HEK293 (cell line): ENCODE results near the gene SNRPF.

ENCODE experiments used
- CTCF ChIA-PET: fragments of 350-600 bp; formaldehyde crosslinking; extraction: SDS; loops from one replicate; lab custom pipeline; 2021; ENCODE audit warnings: antibody characterized with exemption; lab: Yijun Ruan, JAX
- POLR2A ChIA-PET: fragments of 300-600 bp; formaldehyde crosslinking; extraction: SDS; loops from one replicate; lab custom pipeline; 2020; ENCODE audit warnings: antibody characterized with exemption, inconsistent platforms; lab: Yijun Ruan, JAX
- H3K27ac ChIP-seq: fragments of 200-500 bp; sonication (Bioruptor generic); 2 replicates; pipeline ENCODE4 v1.5.1; 2014; ENCODE audit warnings: low read depth, low read length, control low read depth, inconsistent platforms; ENCODE audit errors: extremely low read depth
- H3K36me3 ChIP-seq, 2 experiments: fragments of 200-500 bp in 1 of 2; sonication (Bioruptor generic) in 1 of 2; 1 replicate in 1 of 2; 2 replicates in 1 of 2; pipeline ENCODE4 v1.5.1; 2014 to 2017; ENCODE audit warnings: inconsistent platforms in 2 of 2, low read length in 2 of 2; ENCODE audit not compliant: control insufficient read depth in 2 of 2, insufficient read depth in 1 of 2
- H3K4me1 ChIP-seq: fragments of 200-500 bp; sonication (Bioruptor generic); 2 replicates; pipeline ENCODE4 v1.5.1; 2014; ENCODE audit warnings: mild to moderate bottlenecking, low read length, inconsistent platforms; ENCODE audit not compliant: control insufficient read depth, insufficient read depth
- H3K4me3 ChIP-seq: 2 replicates; pipeline ENCODE4 v1.5.1; 2011; ENCODE audit warnings: low read depth, mild to moderate bottlenecking, control low read depth, low read length, moderate library complexity
- H3K9me3 ChIP-seq: fragments of 200-500 bp; sonication (Bioruptor generic); 2 replicates; pipeline ENCODE4 v1.5.1; 2014; ENCODE audit warnings: low read depth, low read length, inconsistent platforms; ENCODE audit not compliant: control insufficient read depth, insufficient read depth
- EGR2 ChIP-seq: fragments of 450-650 bp; formaldehyde crosslinking; IDR thresholded peaks from 2 replicates; pipeline ENCODE4 v1.5.1; 2016; ENCODE audit warnings: low read depth, missing biosample characterization, missing genetic modification characterization
- ELK4 ChIP-seq: IDR thresholded peaks from 2 replicates; pipeline ENCODE4 v1.6.1; 2011; ENCODE audit warnings: mild to moderate bottlenecking, low read depth, low read length, borderline replicate concordance
- FEZF1 ChIP-seq: fragments of 450-650 bp; formaldehyde crosslinking; IDR thresholded peaks from 2 replicates; pipeline ENCODE4 v1.5.1; 2016; ENCODE audit warnings: missing biosample characterization, missing genetic modification characterization
- GFI1B ChIP-seq: fragments of 450-650 bp; formaldehyde crosslinking; IDR thresholded peaks from 2 replicates; pipeline ENCODE4 v1.5.1; 2016; ENCODE audit warnings: missing biosample characterization, missing genetic modification characterization
- KLF1 ChIP-seq: fragments of 450-650 bp; formaldehyde crosslinking; IDR thresholded peaks from 2 replicates; pipeline ENCODE4 v1.5.1; 2016; ENCODE audit warnings: missing biosample characterization, missing genetic modification characterization
- KLF8 ChIP-seq: fragments of 450-650 bp; formaldehyde crosslinking; IDR thresholded peaks from 2 replicates; pipeline ENCODE4 v1.5.1; 2016; ENCODE audit warnings: missing biosample characterization, missing genetic modification characterization
- RBAK ChIP-seq: fragments of 450-650 bp; formaldehyde crosslinking; IDR thresholded peaks from 2 replicates; pipeline ENCODE4 v1.5.1; 2016; ENCODE audit warnings: missing biosample characterization, missing genetic modification characterization
- REPIN1 ChIP-seq: fragments of 450-650 bp; formaldehyde crosslinking; IDR thresholded peaks from 2 replicates; pipeline ENCODE4 v1.5.1; 2017; ENCODE audit warnings: missing biosample characterization, missing genetic modification characterization, low read depth
- SCRT2 ChIP-seq: fragments of 450-650 bp; formaldehyde crosslinking; IDR thresholded peaks from 2 replicates; pipeline ENCODE4 v1.5.1; 2016; ENCODE audit warnings: missing biosample characterization, missing genetic modification characterization
- ZBTB11 ChIP-seq: fragments of 450-650 bp; formaldehyde crosslinking; conservative IDR thresholded peaks from 2 replicates; pipeline ENCODE4 v1.5.1; 2016; ENCODE audit warnings: low read depth, missing biosample characterization, missing genetic modification characterization
- ZBTB20 ChIP-seq: fragments of 450-650 bp; formaldehyde crosslinking; IDR thresholded peaks from 2 replicates; pipeline ENCODE4 v1.5.1; 2016; ENCODE audit warnings: missing biosample characterization, missing genetic modification characterization
- ZFHX2 ChIP-seq: fragments of 450-650 bp; formaldehyde crosslinking; conservative IDR thresholded peaks from 2 replicates; pipeline ENCODE4 v1.5.1; 2016; ENCODE audit warnings: missing biosample characterization, missing genetic modification characterization
- ZIC2 ChIP-seq: fragments of 450-650 bp; formaldehyde crosslinking; IDR thresholded peaks from 2 replicates; pipeline ENCODE4 v1.5.1; 2016; ENCODE audit warnings: missing biosample characterization, missing genetic modification characterization
- ZNF148 ChIP-seq: fragments of 450-650 bp; formaldehyde crosslinking; IDR thresholded peaks from 2 replicates; pipeline ENCODE4 v1.5.0; 2017; ENCODE audit warnings: missing biosample characterization, missing genetic modification characterization, borderline replicate concordance
- ZNF155 ChIP-seq: fragments of 450-650 bp; formaldehyde crosslinking; IDR thresholded peaks from 2 replicates; pipeline ENCODE4 v1.5.1; 2016; ENCODE audit warnings: missing biosample characterization, missing genetic modification characterization
- ZNF184 ChIP-seq: fragments of 450-650 bp; IDR thresholded peaks from 2 replicates; pipeline ENCODE4 v1.5.1; 2018; ENCODE audit warnings: missing biosample characterization, mild to moderate bottlenecking, missing genetic modification characterization
- ZNF266 ChIP-seq: fragments of 450-650 bp; formaldehyde crosslinking; IDR thresholded peaks from 2 replicates; pipeline ENCODE4 v1.5.1; 2016; ENCODE audit warnings: missing biosample characterization, missing genetic modification characterization, low read depth
- ZNF292 ChIP-seq: fragments of 450-650 bp; formaldehyde crosslinking; IDR thresholded peaks from 2 replicates; pipeline ENCODE4 v1.5.1; 2016; ENCODE audit warnings: low read depth, missing biosample characterization, missing genetic modification characterization, borderline replicate concordance
- ZNF341 ChIP-seq: fragments of 450-650 bp; formaldehyde crosslinking; IDR thresholded peaks from 2 replicates; pipeline ENCODE4; 2016; ENCODE audit warnings: low read depth, missing biosample characterization, missing genetic modification characterization
- ZNF350 ChIP-seq: fragments of 450-650 bp; formaldehyde crosslinking; IDR thresholded peaks from 2 replicates; pipeline ENCODE4 v1.5.0; 2017; ENCODE audit warnings: missing biosample characterization, mild to moderate bottlenecking, missing genetic modification characterization
- ZNF354C ChIP-seq: fragments of 450-650 bp; formaldehyde crosslinking; IDR thresholded peaks from 2 replicates; pipeline ENCODE4 v1.5.1; 2016; ENCODE audit warnings: missing biosample characterization, missing genetic modification characterization, low read depth, borderline replicate concordance
- ZNF37A ChIP-seq: fragments of 450-650 bp; IDR thresholded peaks from 2 replicates; pipeline ENCODE4 v1.5.1; 2018; ENCODE audit warnings: missing biosample characterization, missing genetic modification characterization
- ZNF394 ChIP-seq: fragments of 450-650 bp; formaldehyde crosslinking; IDR thresholded peaks from 2 replicates; pipeline ENCODE4 v1.5.1; 2016; ENCODE audit warnings: missing biosample characterization, missing genetic modification characterization, mild to moderate bottlenecking, moderate library complexity, borderline replicate concordance
- ZNF416 ChIP-seq: fragments of 450-650 bp; formaldehyde crosslinking; IDR thresholded peaks from 2 replicates; pipeline ENCODE4 v1.5.1; 2016; ENCODE audit warnings: missing biosample characterization, missing genetic modification characterization
- ZNF473 ChIP-seq: fragments of 450-650 bp; formaldehyde crosslinking; IDR thresholded peaks from 2 replicates; pipeline ENCODE4 v1.5.1; 2017; ENCODE audit warnings: missing biosample characterization, missing genetic modification characterization
- ZNF585B ChIP-seq: fragments of 450-650 bp; formaldehyde crosslinking; IDR thresholded peaks from 2 replicates; pipeline ENCODE4 v1.5.1; 2016; ENCODE audit warnings: missing biosample characterization, missing genetic modification characterization
- ZSCAN16 ChIP-seq: fragments of 450-650 bp; formaldehyde crosslinking; IDR thresholded peaks from 2 replicates; pipeline ENCODE4 v1.5.1; 2016; ENCODE audit warnings: missing biosample characterization, missing genetic modification characterization
- ZSCAN4 ChIP-seq: fragments of 450-650 bp; formaldehyde crosslinking; IDR thresholded peaks from 2 replicates; pipeline ENCODE4 v1.5.1; 2017; ENCODE audit warnings: missing biosample characterization, missing genetic modification characterization

The SNRPF gene

GRCh38 chr12:95880895-95881294 is 22.1 kb downstream of the SNRPF start (continued):
- TF ChIP-seq ZNF148 (tag by site-specific recombination): no peak
- no peak for TF ChIP-seq KLF8 (tag by site-specific recombination)
- no peak for TF ChIP-seq ZSCAN16 (tag by site-specific recombination)
- TF ChIP-seq ELK4: no peak
- no peak for TF ChIP-seq ZNF184 (tag by site-specific recombination)
- TF ChIP-seq ZIC2: no peak
- no peak for TF ChIP-seq ZNF341 (tag by site-specific recombination)
- TF ChIP-seq ZNF37A (tag by site-specific recombination): no peak

- Histone ChIP-seq H3K4me3 (no peak overlapping the region), H3K36me3 (no peaks in the 10 kb centered on the region), H3K4me1 (no peaks in the 10 kb centered on the region)
- POLR2A ChIA-PET: no interaction called here
- TF ChIP-seq RBAK: no peak
- no peak for TF ChIP-seq ZBTB11
- no peak for TF ChIP-seq KLF1 (tag by site-specific recombination)
- TF ChIP-seq ZNF585B (tag by site-specific recombination): no peak
- no peak for TF ChIP-seq ZNF473 (tag by site-specific recombination)
- no peak for TF ChIP-seq GFI1B (tag by site-specific recombination)
- TF ChIP-seq ZNF394: no peak
- no peak for TF ChIP-seq ZNF292 (tag by site-specific recombination)
- TF ChIP-seq ZNF350 (tag by site-specific recombination): peak; percentile 47; the same call in 1 of the 2 replicates
- 0 out of 2 replicates have a peak, but pooled peaks have one; percentile 23 for TF ChIP-seq SCRT2
- no peak for TF ChIP-seq ZNF266
- TF ChIP-seq ZSCAN4 (tag by site-specific recombination): no peak
- TF ChIP-seq ZFHX2: no peak
- no peak for TF ChIP-seq ZNF354C (tag by site-specific recombination)
- no peak for TF ChIP-seq ZNF416
- no peak for TF ChIP-seq EGR2 (tag by site-specific recombination)
- TF ChIP-seq ZBTB20: no peak
- TF ChIP-seq FEZF1 (tag by site-specific recombination): peak; percentile 44
- TF ChIP-seq REPIN1 (tag by site-specific recombination): no peak
- no peak for TF ChIP-seq ZNF155 (tag by site-specific recombination)
- TF ChIP-seq, all 188 proteins: peak for 3
- Histone ChIP-seq H3K27ac (no peak overlapping the region), H3K9me3 (no peaks in the 10 kb centered on the region)
- CTCF ChIA-PET: interaction anchor here (1.0 kb wide), 1 partner anchor 37 kb away, joined by 4 read pairs; no protein-coding TSS in a partner anchor
Measured at GRCh38 chr12:95881331-95881955, 22.7 kb downstream of the SNRPF start.
